Neuronal stem cell (in vitro differentiated cells): Measurements from ENCODE around the gene WDR48.

ENCODE experiments used
- DNase-seq: peaks from one replicate; pipeline ENCODE4 v3.0.0-alpha.2; 2013; ENCODE audit warnings: low spot score
- H2AFZ ChIP-seq: one replicate; pipeline ENCODE4 v1.6.1; 2013; ENCODE audit warnings: mild to moderate bottlenecking, low read length, inconsistent platforms
- H2AK5ac ChIP-seq: 2 replicates; pipeline ENCODE4 v1.6.1; 2013; ENCODE audit warnings: low read depth, mild to moderate bottlenecking, inconsistent platforms, low read length, moderate library complexity, mixed read lengths
- H2BK120ac ChIP-seq: 2 replicates; pipeline ENCODE4 v1.6.1; 2013; ENCODE audit warnings: low read depth, mild to moderate bottlenecking, inconsistent platforms, low read length, moderate library complexity, mixed read lengths
- H2BK12ac ChIP-seq: one replicate; pipeline ENCODE4 v1.6.1; 2013; ENCODE audit warnings: low read length, inconsistent platforms
- H2BK15ac ChIP-seq: 2 replicates; pipeline ENCODE4 v1.6.1; 2013; ENCODE audit warnings: mild to moderate bottlenecking, low read length, inconsistent platforms, mixed read lengths
- H2BK5ac ChIP-seq: one replicate; pipeline ENCODE4 v1.6.1; 2013; ENCODE audit warnings: inconsistent platforms, mild to moderate bottlenecking, low read length, moderate library complexity
- H3K14ac ChIP-seq: one replicate; pipeline ENCODE4 v1.6.1; 2013; ENCODE audit warnings: low read length, inconsistent platforms
- H3K18ac ChIP-seq: 2 replicates; pipeline ENCODE4 v1.6.1; 2013; ENCODE audit warnings: low read length, inconsistent platforms
- H3K23ac ChIP-seq: 2 replicates; pipeline ENCODE4 v1.6.1; 2013; ENCODE audit warnings: low read depth, mild to moderate bottlenecking, mixed read lengths, low read length, inconsistent platforms; ENCODE audit not compliant: poor library complexity
- H3K27ac ChIP-seq: replicated peaks from 3 replicates; pipeline ENCODE4 v1.5.1; 2013; ENCODE audit warnings: low read length, inconsistent platforms
- H3K27me3 ChIP-seq, 3 experiments: 2 replicates each; pipeline ENCODE4 v1.6.1; 2013; ENCODE audit warnings: low read length in 3 of 3, mild to moderate bottlenecking in 2 of 3, inconsistent platforms in 1 of 3, low read depth in 1 of 3, mixed read lengths in 1 of 3, moderate library complexity in 1 of 3; ENCODE audit not compliant: control insufficient read depth in 3 of 3, insufficient read depth in 3 of 3
- H3K36me3 ChIP-seq, 2 donors: replicated peaks in 1 of 2; 2 replicates each; pipeline ENCODE4 v1.6.1; 2013; ENCODE audit warnings: low read length in 2 of 2; ENCODE audit not compliant: control insufficient read depth in 2 of 2, insufficient read depth in 2 of 2
- H3K4ac ChIP-seq: 2 replicates; pipeline ENCODE4 v1.6.1; 2013; ENCODE audit warnings: inconsistent platforms, mild to moderate bottlenecking, low read length, moderate library complexity
- H3K4me1 ChIP-seq, 2 donors: 1 replicate in 1 of 2; 2 replicates in 1 of 2; pipeline ENCODE4 v1.6.1; 2013; ENCODE audit warnings: low read length in 2 of 2, low read depth in 1 of 2; ENCODE audit not compliant: control insufficient read depth in 2 of 2, insufficient read depth in 1 of 2
- H3K4me2 ChIP-seq: one replicate; pipeline ENCODE4 v1.6.1; 2013; ENCODE audit warnings: mild to moderate bottlenecking, low read length, inconsistent platforms; ENCODE audit not compliant: insufficient read depth, poor library complexity, severe bottlenecking
- H3K4me3 ChIP-seq, 2 donors: 2 replicates each; pipeline ENCODE4 v1.5.1; 2013; ENCODE audit warnings: low read length in 2 of 2, mild to moderate bottlenecking in 2 of 2, inconsistent platforms in 1 of 2, moderate library complexity in 1 of 2
- H3K79me1 ChIP-seq: one replicate; pipeline ENCODE4 v1.6.1; 2013; ENCODE audit warnings: low read depth, mild to moderate bottlenecking, inconsistent platforms, low read length, moderate library complexity
- H3K9ac ChIP-seq: one replicate; pipeline ENCODE4 v1.6.1; 2013; ENCODE audit warnings: mild to moderate bottlenecking, low read depth, low read length, inconsistent platforms; ENCODE audit not compliant: poor library complexity
- H3K9me3 ChIP-seq, 2 donors: replicated peaks in 1 of 2; 2 replicates each; pipeline versions ENCODE3 to v1.6.1; 2013; ENCODE audit warnings: low read length in 2 of 2, mild to moderate bottlenecking in 2 of 2, inconsistent platforms in 1 of 2, low read depth in 1 of 2, mixed read lengths in 1 of 2, moderate library complexity in 1 of 2; ENCODE audit not compliant: control insufficient read depth in 2 of 2, insufficient read depth in 1 of 2
- H4K8ac ChIP-seq: one replicate; pipeline ENCODE4 v1.6.1; 2013; ENCODE audit warnings: low read depth, mild to moderate bottlenecking, inconsistent platforms, low read length, moderate library complexity
- H4K91ac ChIP-seq: one replicate; pipeline ENCODE4 v1.6.1; 2013; ENCODE audit warnings: low read length, low read depth, mild to moderate bottlenecking, inconsistent platforms; ENCODE audit not compliant: poor library complexity
- WGBS, 2 donors: extraction: QIAGEN DNeasy Blood & Tissue Kit; methylation state at CpG; one replicate each; pipeline ENCODE4 v1.1.7; 2013; ENCODE audit warnings: missing lambda C conversion rate in 2 of 2, mixed read lengths in 1 of 2; ENCODE audit not compliant: insufficient read length in 2 of 2, insufficient replicate concordance in 1 of 2; ENCODE audit errors: extremely low coverage in 2 of 2; 5-methylcytosine and 5-hydroxymethylcytosine counted together

The WDR48 gene

DNA sequence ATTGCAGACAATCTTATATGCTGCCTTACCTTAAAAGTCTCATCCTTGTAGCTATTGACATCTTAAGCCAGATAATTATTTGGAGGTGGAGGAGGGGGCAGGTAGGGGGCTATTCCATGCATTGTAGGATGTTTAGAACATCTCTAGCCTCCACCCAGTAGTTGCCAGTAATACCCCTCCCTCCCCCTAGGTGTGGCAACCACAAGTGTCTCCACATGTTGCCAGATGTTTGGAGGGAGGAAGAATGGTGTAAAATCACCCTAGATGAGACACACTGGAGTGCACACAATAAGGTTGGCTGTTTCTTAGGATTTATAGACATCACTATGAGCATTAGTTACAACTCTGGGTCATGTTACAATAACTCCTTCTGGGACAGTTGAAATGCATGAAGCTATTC is 28.2 kb downstream of the WDR48 start:
- no peak overlapping the region for H4K91ac ChIP-seq
- H3K36me3 ChIP-seq = peaks cover 22 to 82% of the 10 kb centered on the region in 2 donors
- no peak overlapping the region for H2BK12ac ChIP-seq
- DNase-seq = no peak
- no peaks in the 10 kb centered on the region for H3K4me1 ChIP-seq
- H4K8ac ChIP-seq = no peak overlapping the region
- H3K4me2 ChIP-seq = no peak overlapping the region
- no peak overlapping the region for H3K14ac ChIP-seq
- no peak overlapping the region for H3K9ac ChIP-seq
- H3K23ac ChIP-seq = no peak overlapping the region
- no peak overlapping the region for H2AFZ ChIP-seq
- no peak overlapping the region for H2AK5ac ChIP-seq
- no peak overlapping the region for H2BK5ac ChIP-seq
- H3K9me3 ChIP-seq = no peaks in the 10 kb centered on the region
- no peak overlapping the region for H3K4me3 ChIP-seq
- H2BK15ac ChIP-seq = no peak overlapping the region
- no peaks in the 10 kb centered on the region for H3K27me3 ChIP-seq
- H3K18ac ChIP-seq = no peak overlapping the region
- H3K4ac ChIP-seq = no peak overlapping the region
- H3K79me1 ChIP-seq = no peaks in the 10 kb centered on the region
- no peak overlapping the region for H2BK120ac ChIP-seq
- no peak overlapping the region for H3K27ac ChIP-seq

DNA sequence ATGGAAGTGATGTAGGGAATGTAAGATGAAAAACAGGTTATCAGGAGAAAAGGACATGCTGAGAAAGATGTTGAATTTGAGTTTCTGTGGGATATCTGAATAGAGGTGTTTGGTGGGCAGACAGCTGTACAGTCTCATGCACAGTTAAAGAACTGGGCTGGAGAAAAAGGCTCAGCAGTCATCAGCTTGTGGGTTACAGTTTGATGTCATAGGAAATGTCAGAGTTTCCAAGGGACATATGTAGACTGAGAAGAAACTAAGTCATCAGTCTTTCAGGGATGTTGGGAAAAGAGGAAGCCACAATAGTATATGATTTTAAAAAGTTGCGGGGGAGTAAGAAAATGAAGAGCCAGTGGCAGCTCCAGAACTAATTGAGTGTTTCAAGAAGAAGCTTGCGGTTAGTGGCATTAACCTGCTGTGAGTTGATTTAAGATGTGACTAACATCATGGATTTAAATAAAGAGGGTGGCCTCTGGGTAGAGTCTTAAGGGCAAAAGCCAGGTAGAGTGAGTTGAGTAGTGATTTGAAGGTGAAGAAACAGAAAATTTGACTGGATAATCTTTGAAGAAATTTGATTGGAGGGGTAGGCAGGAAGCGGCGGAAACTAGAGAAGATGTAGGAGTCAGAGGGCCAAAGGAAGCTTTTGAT is 31.0 kb downstream of the WDR48 start:
- Histone ChIP-seq H3K4me3 (no peak overlapping the region), H3K23ac (no peak overlapping the region), H2BK120ac (no peak overlapping the region), H2BK15ac (no peak overlapping the region), H2AFZ (no peak overlapping the region), H3K79me1 (no peaks in the 10 kb centered on the region), H4K8ac (no peak overlapping the region), H2AK5ac (no peak overlapping the region), H3K27me3 (no peaks in the 10 kb centered on the region), H3K4ac (no peak overlapping the region), H3K18ac (no peak overlapping the region), H3K14ac (no peak overlapping the region), H3K9me3 (no peaks in the 10 kb centered on the region), H3K36me3 (peaks cover 21 to 83% of the 10 kb centered on the region in 2 donors), H3K4me2 (no peak overlapping the region), H2BK12ac (no peak overlapping the region), H3K27ac (no peak overlapping the region), H2BK5ac (no peak overlapping the region), H3K4me1 (no peaks in the 10 kb centered on the region), H3K9ac (no peak overlapping the region), H4K91ac (no peak overlapping the region)
- no CpG with 5 or more reads among the region's 4 CpGs for WGBS, 2 donors
- DNase-seq = no peak

GRCh38 chr3:39086144-39086543 is 34.3 kb downstream of the WDR48 start:
- no peak overlapping the region for H2AK5ac ChIP-seq
- no peaks in the 10 kb centered on the region for H3K4me1 ChIP-seq
- H2BK5ac ChIP-seq = no peak overlapping the region
- H3K9me3 ChIP-seq = no peaks in the 10 kb centered on the region
- H2BK15ac ChIP-seq = no peak overlapping the region
- H3K14ac ChIP-seq = no peak overlapping the region
- no peak overlapping the region for H2BK12ac ChIP-seq
- no peak overlapping the region for H4K8ac ChIP-seq
- no peak overlapping the region for H3K23ac ChIP-seq
- H3K4ac ChIP-seq = no peak overlapping the region
- no peak overlapping the region for H3K9ac ChIP-seq
- peaks cover 29 to 85% of the 10 kb centered on the region in 2 donors for H3K36me3 ChIP-seq
- DNase-seq = no peak
- H3K18ac ChIP-seq = no peak overlapping the region
- H3K4me3 ChIP-seq = no peak overlapping the region
- WGBS, 2 donors = no CpG with 5 or more reads among the region's 4 CpGs
- no peak overlapping the region for H3K27ac ChIP-seq
- H2BK120ac ChIP-seq = no peak overlapping the region
- no peaks in the 10 kb centered on the region for H3K79me1 ChIP-seq
- H3K4me2 ChIP-seq = no peak overlapping the region
- no peak overlapping the region for H4K91ac ChIP-seq
- H3K27me3 ChIP-seq = no peaks in the 10 kb centered on the region
- no peak overlapping the region for H2AFZ ChIP-seq

- H3K36me3 ChIP-seq = peaks cover 28 to 97% of the 10 kb centered on the region in 2 donors
- no peak overlapping the region for H3K27ac ChIP-seq
These were observed 36.6 kb downstream of the WDR48 start for GRCh38 chr3:39088456-39088855.

More at GRCh38 chr3:39088456-39088855, 36.6 kb downstream of the WDR48 start:
- Histone ChIP-seq H4K91ac (no peak overlapping the region), H2BK12ac (no peak overlapping the region), H2BK5ac (no peak overlapping the region), H3K4me1 (no peaks in the 10 kb centered on the region), H3K4ac (no peak overlapping the region), H3K4me3 (no peak overlapping the region), H3K4me2 (no peak overlapping the region), H2BK15ac (no peak overlapping the region), H3K9ac (no peak overlapping the region), H3K9me3 (no peaks in the 10 kb centered on the region), H2AK5ac (no peak overlapping the region), H3K23ac (no peak overlapping the region), H3K18ac (no peak overlapping the region), H3K27me3 (no peaks in the 10 kb centered on the region), H2AFZ (no peak overlapping the region), H3K79me1 (no peaks in the 10 kb centered on the region), H2BK120ac (no peak overlapping the region), H3K14ac (no peak overlapping the region), H4K8ac (no peak overlapping the region)
- no peak for DNase-seq
- no CpG with 5 or more reads among the region's 3 CpGs for WGBS, 2 donors
